ENCODE data around the gene NR6A1. TPM values are rescaled to one million over a fixed set of nuclear protein-coding genes. Genes with fewer than 3 reads are reported as not detected.
A peak's percentile ranks its signal among the peaks of the same experiment; 100 is the strongest.
"Not testable (repeated sequence)": the region's sequence is repeated elsewhere in the genome, so short reads cannot be mapped to it uniquely, and the experiment has no call there.

NR6A1 gene
- total RNA-seq, 1 donor, result 1.2 TPM

DNA sequence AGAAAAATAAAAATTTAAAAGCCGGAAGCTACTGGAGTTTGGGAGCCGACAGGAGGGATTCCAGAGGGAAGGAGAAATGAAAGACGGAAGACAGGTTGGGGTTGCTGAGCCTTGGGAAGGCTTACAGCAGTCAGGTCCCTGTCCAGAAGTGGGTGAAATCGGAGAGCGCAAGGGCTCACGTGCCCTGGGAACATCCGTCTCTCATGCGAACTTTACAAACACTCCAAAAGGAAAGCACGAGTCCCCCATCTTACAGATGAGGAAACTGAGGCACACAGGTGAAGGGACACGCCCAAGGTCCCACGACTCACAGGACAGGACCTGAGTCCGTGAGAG lies 5.5 kb upstream of the NR6A1 start:
- no peak for DNase-seq (ENCODE audit: low read depth)
- TF ChIP-seq, protein P1, sequence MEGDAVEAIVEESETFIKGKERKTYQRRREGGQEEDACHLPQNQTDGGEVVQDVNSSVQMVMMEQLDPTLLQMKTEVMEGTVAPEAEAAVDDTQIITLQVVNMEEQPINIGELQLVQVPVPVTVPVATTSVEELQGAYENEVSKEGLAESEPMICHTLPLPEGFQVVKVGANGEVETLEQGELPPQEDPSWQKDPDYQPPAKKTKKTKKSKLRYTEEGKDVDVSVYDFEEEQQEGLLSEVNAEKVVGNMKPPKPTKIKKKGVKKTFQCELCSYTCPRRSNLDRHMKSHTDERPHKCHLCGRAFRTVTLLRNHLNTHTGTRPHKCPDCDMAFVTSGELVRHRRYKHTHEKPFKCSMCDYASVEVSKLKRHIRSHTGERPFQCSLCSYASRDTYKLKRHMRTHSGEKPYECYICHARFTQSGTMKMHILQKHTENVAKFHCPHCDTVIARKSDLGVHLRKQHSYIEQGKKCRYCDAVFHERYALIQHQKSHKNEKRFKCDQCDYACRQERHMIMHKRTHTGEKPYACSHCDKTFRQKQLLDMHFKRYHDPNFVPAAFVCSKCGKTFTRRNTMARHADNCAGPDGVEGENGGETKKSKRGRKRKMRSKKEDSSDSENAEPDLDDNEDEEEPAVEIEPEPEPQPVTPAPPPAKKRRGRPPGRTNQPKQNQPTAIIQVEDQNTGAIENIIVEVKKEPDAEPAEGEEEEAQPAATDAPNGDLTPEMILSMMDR (IDR thresholded peaks at IDR 0.05; ENCODE audit: insufficient read depth, low read length), result no peak
- H3K4me3 ChIP-seq (ENCODE audit: low read depth, low read length), result peak overlapping the region; percentile 53

DNA sequence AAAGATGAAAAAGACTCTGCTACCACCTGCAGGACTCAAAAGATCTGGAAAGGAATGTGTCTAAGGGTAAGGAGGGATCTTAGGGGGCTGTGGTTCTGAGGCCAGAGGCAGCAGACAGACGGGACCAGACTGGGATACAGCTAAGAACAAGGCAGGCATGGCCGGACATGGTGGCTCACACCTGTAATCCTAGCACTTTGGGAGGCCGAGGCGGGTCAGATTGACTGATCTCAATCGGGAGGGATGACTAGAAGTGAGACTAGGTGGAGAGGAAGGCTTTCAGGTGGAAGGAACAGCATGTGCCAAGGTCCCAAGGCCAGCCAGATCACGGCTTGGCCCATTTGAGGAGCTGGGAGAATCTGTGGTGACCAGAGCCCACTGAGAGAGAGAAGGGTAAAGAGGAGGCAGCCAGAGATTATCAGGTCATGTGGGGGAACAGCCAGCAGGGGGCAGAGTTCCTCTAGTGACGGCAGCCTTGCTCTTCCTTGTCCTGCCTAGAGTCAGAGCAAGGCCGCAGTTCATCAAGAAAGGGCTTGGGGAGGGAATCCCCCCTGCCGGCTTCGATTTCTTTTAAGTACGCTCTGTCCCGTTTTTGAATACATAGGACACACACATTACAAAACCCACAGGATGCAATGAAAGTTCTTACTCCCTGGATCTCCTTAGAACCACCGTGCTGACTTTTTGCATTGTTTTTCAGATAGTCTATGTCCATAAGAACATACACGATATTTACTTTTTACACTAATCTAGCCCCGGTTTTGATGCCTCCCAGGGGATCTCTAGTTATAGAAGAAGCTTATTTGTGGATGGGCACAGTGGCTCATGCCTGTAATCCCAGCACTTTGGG lies 3.2 kb upstream of the NR6A1 start:
- TF ChIP-seq, protein P1 (IDR thresholded peaks at IDR 0.05; ENCODE audit: insufficient read depth, low read length), result peak; percentile 78
- DNase-seq (ENCODE audit: low read depth), result peak; percentile 80
- no peak overlapping the region for H3K4me3 ChIP-seq (ENCODE audit: low read depth, low read length)

DNA sequence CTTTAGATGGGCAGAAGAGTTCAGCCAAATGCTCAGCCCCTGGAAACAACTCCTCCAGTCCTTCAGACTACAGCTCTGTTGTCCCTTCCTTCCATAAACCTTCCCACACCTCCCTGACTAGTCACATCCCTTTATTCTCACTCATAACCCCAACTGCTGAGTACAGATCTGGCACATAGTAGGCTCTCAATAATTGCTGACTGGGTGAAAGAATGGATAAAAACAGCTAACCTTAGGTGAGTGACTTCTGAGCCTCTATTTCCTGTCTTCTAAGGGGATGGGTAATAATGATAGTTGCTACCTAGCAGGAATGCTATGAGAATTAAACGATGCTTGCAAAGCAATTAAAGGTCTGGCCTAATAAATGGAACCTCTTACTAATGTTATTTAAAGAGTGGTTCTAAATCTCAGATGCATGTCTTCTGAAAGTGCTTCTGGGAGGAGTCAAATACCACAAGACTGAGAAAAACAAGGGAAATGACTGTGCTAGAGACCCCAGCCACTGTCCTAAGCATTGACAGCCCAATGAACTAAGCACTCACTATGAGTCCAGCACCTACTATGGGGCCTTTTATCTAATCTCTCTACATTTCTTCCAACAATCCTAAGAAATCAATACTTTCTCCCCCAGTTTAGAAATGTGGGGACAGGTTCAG lies 2.5 kb upstream of the NR6A1 start:
- no peak for DNase-seq (ENCODE audit: low read depth)
- no peak overlapping the region for H3K4me3 ChIP-seq (ENCODE audit: low read depth, low read length)
- TF ChIP-seq, protein P1 (IDR thresholded peaks at IDR 0.05; ENCODE audit: insufficient read depth, low read length), result no peak

DNA sequence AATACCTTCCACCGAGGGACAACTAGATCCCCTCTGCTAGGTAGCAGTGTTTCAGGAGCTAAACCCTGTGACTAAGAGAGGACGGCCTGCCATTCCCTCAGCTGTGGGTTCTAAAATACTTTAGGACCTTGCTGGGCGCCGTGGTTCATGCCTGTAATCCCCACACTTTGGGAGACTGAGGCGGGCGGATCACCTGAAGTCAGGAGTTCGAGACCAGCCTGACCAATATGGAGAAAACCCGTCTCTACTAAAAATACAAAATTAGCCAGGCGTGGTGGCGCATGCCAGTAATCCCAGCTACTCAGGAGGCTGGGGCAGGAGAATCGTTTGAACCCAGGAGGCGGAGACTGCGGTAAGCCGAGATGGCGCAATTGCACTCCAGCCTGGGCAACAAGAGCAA lies 1.8 kb upstream of the NR6A1 start:
- not testable (repeated sequence) for DNase-seq (ENCODE audit: low read depth); H3K4me3 ChIP-seq (ENCODE audit: low read depth, low read length)

DNA sequence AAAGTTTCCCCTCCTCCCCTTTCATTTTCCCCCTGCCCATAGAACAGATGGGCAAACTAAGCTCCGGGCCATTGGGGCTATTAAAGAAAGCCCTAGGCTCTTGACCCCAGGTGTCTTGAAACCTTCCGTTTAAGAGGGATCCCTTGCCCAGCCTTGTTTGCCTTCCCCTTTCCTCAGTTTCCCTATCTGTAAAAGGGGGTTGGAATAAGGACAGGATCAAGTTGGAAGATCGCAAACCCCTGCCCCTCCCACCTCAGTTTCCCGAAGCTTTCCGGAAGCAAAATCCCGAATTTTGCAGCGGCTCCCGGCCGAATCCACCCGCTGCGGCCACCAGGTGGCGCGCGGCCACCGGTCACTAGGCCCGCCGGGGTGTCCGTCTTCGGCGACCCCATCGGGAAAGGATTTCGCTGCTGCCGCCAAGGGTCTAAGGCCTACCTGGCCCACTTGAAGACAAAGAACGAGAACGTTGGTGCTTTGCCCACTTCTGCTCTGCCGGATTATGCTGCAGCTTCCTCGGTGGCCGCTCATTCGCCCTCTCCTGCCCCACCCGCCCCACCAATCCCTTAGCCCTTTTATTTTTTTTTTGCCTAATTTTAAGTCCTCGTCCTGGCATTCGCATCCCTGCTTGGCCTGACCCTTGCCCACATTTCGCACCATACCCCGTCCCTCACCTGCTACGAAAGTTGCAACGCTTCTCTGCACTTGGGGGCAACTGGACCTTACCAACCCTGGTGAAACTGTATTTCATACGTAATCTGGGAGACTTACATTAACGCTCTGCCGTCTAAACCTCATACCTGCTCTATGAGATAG lies 962 bp upstream of the NR6A1 start:
- H3K4me3 ChIP-seq (ENCODE audit: low read depth, low read length), result peak overlapping the region; percentile 70
- TF ChIP-seq, protein P1 (IDR thresholded peaks at IDR 0.05; ENCODE audit: insufficient read depth, low read length), result peak; percentile 89
- peak; percentile 75 for DNase-seq (ENCODE audit: low read depth)

DNA sequence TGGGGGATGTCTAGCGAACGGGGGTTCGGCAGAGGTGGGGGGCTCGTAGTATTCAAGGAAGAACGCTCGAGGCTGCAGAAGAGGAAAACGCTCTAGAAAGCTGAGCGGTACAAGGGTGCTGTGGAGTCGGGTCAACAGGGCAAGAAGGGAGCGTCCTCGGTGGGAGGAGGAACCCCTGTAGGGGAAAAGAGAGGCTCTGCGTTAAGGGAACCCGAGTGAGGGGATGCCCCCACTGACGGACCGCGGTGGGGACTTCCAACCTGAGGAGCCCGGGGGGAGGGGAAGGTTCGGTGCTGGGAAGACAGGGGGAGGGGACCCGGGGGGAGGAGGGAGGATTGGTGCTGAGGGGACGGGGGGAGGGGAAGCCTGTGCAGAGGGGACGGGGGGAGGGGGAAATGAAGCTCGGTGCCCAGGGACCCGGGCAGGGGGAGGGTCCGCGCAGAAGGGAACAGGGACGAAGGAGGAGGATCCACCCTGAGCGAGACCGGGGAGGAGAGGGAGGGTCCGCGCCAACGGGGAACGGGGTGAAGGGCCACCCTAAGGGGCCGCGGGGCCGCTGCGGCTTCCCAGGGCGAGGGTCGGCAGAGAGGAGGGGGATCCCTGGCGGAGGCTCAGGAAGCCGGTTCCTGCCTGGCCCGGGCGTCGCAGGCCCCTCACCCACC lies 621 bp downstream of the NR6A1 start:
- peak overlapping the region; percentile 70 for H3K4me3 ChIP-seq (ENCODE audit: low read depth, low read length)
- TF ChIP-seq, protein P1 (IDR thresholded peaks at IDR 0.05; ENCODE audit: insufficient read depth, low read length), result no peak
- no peak for DNase-seq (ENCODE audit: low read depth)

Measured in fibroblast of the aortic adventitia (primary cell).